AG10803 (cell line): ENCODE measurements around the gene ZNF609.

ENCODE experiments used
- DNase-seq: peaks from one replicate; pipeline ENCODE4 v3.0.0; 2010; ENCODE audit warnings: low read depth
- H3K4me3 ChIP-seq: 2 replicates; pipeline ENCODE4 v1.5.1; 2011; ENCODE audit warnings: mild to moderate bottlenecking, low read length, control low read depth
- TF ChIP-seq, protein P1 (sequence below): conservative IDR thresholded peaks from 2 replicates; pipeline ENCODE4 v1.5.1; 2011; ENCODE audit warnings: mild to moderate bottlenecking, low read length, control low read depth, inconsistent platforms

Gene ZNF609

DNA sequence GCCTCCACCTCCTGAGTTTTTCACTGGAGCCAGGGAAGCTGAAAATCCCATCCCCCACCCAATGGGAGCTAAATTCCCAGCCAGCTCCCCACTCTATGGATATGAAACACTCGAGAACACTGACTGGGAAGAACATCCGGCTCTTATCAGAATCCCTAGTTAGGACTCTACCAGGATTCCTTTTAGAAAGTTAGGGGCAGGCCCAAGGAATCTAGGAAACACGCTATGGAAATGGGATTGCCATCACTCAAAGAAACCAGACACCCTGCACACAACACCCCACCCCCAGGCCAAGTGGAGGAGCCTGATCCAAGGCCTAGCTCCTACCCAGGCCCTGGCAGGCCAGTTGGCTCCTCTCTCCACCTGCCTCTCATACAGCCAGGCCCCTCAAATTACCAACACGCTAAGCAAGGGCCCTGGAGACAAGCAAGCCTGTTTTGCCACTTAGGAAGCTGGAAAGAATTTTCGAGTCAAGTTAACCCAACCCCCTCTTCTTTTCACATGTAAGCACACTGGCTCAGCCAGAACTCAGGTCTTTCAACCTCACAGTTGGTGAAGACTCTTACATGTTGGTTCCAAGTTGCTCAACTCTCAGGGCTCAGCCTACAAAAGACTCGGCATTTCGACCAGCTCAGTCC, 239.5 kb downstream of the ZNF609 start:
- TF ChIP-seq, protein P1, sequence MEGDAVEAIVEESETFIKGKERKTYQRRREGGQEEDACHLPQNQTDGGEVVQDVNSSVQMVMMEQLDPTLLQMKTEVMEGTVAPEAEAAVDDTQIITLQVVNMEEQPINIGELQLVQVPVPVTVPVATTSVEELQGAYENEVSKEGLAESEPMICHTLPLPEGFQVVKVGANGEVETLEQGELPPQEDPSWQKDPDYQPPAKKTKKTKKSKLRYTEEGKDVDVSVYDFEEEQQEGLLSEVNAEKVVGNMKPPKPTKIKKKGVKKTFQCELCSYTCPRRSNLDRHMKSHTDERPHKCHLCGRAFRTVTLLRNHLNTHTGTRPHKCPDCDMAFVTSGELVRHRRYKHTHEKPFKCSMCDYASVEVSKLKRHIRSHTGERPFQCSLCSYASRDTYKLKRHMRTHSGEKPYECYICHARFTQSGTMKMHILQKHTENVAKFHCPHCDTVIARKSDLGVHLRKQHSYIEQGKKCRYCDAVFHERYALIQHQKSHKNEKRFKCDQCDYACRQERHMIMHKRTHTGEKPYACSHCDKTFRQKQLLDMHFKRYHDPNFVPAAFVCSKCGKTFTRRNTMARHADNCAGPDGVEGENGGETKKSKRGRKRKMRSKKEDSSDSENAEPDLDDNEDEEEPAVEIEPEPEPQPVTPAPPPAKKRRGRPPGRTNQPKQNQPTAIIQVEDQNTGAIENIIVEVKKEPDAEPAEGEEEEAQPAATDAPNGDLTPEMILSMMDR, result no peak
- DNase-seq, result peak; percentile 39
- H3K4me3 ChIP-seq, result peak overlapping the region; percentile 41

DNA sequence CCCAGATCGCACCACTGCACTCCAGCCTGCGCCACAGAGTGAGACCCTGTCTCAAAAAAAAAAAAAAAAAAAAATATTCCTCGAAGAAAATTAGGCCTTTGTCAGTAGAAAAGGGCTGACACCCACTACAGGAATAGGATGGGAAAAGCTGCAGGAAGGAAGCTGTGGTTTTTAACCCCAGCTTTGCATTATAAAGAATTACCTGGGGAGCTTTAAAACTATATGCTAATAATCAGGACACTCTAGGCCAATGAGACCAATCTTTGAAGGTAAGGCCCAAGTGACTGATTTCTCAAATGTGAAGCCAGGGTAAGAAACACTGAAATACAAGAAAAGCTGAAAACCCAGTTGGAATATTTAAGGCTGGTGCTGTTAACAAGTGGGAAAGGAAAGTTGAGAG, 240.7 kb downstream of the ZNF609 start:
- TF ChIP-seq, protein P1, result no peak
- peak overlapping the region; percentile 86 for H3K4me3 ChIP-seq
- no peak for DNase-seq

DNA sequence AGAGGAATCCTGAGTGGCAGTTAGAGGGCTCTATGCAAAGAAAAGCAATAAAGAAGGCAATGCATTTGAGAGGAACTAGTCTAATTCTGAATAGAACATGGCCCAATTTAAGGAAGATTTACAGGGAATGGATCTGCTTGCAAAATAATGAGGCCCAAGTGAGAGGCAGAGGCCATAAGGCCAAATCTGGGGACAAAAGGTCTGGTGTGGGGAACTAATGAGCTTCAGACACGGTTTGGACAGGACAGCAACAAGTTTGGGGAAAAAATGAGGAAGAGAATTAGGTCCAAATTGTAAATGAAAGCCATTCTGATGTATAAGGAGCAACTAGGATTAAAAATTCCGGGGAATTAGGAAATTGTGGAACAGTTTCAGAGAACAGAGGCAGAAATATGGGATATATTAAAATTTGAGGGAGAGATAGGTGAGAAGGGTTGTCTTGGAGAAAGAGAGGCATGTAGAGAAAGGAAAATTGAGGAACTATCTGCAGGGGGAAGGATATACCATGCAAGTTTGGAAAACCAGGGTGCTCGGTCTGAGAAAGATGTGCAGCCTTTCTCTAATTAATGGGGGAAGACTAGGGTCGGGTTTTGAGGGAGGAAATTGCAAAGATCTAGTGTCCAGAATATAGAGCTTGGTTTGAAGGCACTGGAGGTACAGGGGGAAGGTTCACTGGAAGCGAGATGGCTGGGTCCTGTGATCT, 241.3 kb downstream of the ZNF609 start:
- H3K4me3 ChIP-seq, result peak overlapping the region; percentile 86
- TF ChIP-seq, protein P1, result no peak
- DNase-seq, result no peak

DNA sequence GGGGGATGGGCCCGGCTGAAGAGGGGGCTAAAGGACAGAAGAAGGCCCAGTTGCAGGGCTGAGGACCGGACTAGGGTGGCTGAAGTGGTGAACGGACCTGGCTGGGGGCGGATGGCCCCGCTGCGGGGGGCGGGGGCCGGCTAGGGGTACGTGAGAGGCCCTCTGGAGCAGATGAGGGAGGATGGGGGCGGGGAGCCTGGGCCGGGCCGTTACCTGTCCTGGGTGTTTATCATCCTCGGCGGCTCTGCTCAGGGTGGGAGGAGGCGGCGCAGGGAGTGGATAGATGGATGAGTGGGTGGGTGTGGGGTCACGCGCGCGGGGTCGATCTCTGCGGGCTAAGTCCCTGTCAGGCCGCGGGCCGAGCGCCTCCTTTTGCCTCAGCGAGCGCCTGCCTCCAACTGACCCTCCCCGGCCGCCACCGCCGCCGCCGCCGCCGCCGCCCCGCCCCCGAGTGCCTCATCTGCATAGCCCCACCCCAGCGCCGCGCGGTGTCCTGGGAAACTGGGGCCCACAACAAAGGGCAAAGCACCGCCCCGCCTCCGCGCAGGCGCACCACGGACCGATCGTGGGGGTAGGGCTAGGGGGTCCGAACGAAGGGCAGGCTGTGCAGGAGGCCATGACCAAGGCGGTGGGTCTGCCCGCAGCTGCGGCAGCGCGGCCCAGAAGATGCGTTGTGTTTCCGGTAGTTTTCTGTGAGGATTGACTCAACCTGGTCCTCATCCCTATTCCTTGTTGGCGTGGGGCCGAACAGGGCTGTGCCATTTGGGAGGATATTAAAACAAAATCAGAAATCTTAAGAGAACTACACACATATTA, 242.6 kb downstream of the ZNF609 start:
- DNase-seq, result peak; percentile 88
- H3K4me3 ChIP-seq, result peak overlapping the region; percentile 87
- TF ChIP-seq, protein P1, result no peak

DNA sequence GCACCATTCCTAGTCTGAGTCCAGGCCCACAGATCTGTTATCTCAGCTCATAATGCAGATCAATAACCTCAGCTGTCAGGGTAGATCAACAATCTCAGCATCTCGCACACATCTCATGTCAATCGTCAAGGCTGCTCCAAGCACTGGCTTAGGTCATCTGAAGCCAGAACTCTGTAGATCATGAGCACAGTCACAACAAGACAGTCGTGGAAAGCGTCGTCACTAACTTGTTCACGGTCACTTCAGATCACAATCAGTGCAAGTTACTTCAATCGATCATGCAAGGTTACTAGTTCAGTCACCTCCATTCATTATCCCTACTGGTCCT, 243.2 kb downstream of the ZNF609 start:
- no peak for DNase-seq
- TF ChIP-seq, protein P1, result no peak
- H3K4me3 ChIP-seq, result peak overlapping the region; percentile 87

DNA sequence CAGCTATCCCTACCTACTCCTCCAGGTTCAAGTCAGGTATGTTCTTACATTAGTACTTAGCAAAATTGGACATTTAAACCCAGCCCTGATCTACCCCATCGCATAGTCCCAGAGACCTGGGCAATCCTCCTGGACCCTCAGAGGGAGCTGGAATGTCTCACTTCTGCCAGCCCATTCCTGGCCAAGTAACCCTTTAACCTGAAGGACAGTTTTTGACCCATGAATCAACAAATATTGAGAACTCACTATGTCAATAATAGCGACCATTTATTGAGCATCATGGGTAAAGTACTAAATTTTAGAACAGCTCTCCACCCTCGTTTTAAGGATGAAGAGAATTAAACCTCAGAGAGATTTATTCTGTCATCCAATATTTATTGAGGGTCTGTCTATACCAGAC, 244.6 kb downstream of the ZNF609 start:
- no peak for DNase-seq
- H3K4me3 ChIP-seq, result no peak overlapping the region
- TF ChIP-seq, protein P1, result no peak
